Measurements from ENCODE around the gene PPAT.
A peak's percentile ranks its signal among the peaks of the same experiment; 100 is the strongest.

PPAT gene

DNA sequence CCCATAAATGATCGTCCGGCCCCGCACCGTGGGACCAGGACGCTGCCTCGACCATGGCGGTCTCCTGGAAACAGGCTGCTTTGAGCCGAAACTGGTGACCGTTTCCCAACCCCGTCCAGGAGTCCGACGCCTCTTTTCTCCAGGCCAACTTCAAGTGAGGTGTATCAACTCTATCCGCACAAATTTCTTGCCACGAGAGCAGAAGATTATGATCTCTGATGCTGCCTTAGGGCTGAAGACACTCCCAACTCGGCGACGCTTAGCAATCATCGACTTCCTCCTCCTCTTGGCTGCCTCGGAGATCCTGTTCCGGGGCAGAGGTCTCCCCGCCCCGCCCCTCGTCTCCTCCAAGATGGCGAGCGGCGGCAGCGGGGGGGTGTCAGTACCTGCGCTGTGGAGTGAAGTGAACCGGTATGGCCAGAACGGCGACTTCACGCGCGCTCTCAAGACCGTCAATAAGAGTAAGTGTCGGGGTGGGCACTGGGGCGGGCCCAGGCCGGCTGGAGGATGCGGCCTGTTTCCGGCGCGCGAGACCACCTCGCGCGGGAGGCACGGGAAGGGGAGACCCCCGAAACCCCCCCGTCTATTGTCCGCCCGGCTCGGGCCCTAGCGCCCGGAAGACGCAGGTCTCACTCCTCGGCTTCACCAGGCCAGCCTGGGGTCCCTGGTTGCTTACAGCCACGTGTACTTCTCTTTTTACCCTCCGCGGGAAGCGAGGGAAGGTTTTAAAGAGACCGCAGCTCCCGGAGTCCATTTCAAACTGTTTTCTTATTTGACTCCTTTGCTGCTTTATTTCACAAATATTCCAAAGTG, 32.1 kb upstream of the PPAT start, which contains the start of gene SRP72:
Gene SRP72, plus strand, starts transcription at position 334 of the 813 bp plus-strand sequence. Its CDS starts 19 bp downstream, at position 353.
- TF ChIP-seq, protein P1, sequence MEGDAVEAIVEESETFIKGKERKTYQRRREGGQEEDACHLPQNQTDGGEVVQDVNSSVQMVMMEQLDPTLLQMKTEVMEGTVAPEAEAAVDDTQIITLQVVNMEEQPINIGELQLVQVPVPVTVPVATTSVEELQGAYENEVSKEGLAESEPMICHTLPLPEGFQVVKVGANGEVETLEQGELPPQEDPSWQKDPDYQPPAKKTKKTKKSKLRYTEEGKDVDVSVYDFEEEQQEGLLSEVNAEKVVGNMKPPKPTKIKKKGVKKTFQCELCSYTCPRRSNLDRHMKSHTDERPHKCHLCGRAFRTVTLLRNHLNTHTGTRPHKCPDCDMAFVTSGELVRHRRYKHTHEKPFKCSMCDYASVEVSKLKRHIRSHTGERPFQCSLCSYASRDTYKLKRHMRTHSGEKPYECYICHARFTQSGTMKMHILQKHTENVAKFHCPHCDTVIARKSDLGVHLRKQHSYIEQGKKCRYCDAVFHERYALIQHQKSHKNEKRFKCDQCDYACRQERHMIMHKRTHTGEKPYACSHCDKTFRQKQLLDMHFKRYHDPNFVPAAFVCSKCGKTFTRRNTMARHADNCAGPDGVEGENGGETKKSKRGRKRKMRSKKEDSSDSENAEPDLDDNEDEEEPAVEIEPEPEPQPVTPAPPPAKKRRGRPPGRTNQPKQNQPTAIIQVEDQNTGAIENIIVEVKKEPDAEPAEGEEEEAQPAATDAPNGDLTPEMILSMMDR (conservative IDR thresholded peaks at IDR 0.05), result no peak
- TF ChIP-seq ZFX (IDR thresholded peaks at IDR 0.05), result peak; percentile 74
- peak within 1 kb of the TSS; percentile 98 for H3K27ac ChIP-seq

DNA sequence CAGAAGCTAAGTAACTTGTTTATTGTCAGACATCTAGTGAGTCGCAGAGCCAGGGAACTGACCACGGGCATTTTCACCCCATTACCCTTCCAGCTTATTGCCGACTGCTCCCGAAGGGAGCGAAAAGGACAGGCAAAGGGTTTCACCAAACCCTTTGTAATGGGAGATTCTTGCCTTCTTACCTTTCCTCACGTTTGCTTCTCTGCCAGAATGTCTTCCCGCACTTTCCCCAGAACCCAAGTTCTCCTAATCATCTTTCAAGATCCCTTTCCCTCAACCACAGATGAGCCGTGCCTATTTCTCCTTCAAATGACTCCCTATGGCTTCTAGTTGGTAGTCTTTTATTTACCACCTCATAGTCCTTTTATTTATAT, 31.5 kb upstream of the PPAT start:
- no peak for TF ChIP-seq ZFX (IDR thresholded peaks at IDR 0.05)
- TF ChIP-seq, protein P1 (conservative IDR thresholded peaks at IDR 0.05), result no peak
- H3K27ac ChIP-seq, result peak overlapping the region; percentile 98

DNA sequence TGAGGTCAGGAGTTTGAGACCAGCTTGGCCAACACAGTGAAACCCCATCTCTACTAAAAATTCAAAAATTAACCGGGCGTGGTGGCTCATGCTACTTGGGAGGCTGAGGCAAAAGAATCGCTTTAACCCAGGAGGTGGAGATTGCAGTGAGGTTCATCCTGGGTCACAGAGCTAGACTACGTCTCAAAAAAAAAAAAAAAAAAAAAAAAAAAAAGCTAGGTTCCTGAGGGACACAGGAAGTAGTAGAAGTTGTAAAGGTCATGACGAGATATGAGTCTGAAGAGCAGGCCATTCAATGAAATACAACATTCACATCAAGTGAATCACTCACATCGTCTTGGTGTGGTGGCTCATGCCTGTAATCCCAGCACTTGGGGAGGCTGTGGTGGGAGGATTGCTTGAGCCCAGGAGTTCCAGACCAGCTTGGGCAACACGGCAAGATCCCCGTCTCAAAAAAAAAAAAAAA, 30.9 kb upstream of the PPAT start:
- H3K27ac ChIP-seq, result peak overlapping the region; percentile 98

DNA sequence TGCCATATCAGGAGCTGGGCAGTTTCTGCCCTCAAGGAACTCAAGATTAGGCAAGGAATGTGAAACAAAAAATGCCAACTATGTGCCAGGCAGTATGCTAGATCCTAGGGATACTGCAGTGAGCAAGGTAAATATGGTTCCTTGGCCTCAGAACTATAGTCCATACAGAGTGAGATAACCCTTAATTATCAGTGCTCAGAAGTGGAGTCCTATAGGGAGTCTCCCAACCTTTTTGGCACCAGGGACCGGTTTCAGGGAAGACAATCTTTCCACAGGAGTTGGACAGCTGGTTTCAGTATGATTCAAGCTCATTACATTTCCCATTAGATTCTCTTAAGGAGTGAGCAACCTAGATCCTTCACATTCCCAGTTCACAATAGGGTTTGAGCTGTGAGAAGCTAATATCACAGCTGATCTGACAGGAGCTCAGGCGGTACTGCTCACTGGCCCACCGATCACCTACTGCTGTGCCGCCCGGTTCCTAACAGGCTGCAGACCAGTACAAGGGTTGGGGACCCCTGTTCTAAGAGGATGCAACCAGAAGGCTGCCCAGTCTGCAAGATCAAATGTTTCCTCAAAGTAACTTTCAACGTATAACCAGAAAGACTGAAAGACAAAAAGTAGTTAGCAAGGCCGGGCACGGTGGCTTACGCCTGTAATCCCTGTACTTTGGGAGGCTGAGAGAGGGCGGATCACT, 30.3 kb upstream of the PPAT start:
- H3K27ac ChIP-seq, result peak overlapping the region; percentile 98
- no peak for TF ChIP-seq ZFX (IDR thresholded peaks at IDR 0.05)
- TF ChIP-seq, protein P1 (conservative IDR thresholded peaks at IDR 0.05), result no peak

DNA sequence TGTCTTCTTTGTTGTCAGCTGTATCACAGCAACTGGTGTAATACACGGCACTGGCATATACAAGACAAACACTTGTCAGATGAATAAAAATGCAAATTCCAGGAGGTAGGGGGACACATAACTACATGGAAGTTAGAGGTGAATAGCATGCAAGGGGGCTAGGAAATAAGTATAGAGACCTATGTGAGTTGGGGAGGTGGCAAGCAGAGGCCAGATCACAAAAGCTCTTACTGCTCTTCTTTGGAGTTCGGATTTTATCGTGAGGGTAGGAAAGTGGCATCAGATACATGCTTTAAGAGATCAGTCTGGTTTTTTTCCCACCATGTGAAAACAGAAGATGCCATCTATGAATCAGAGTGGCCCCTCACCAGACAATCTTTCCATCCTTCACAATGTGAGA, 29.2 kb upstream of the PPAT start:
- TF ChIP-seq, protein P1 (conservative IDR thresholded peaks at IDR 0.05), result no peak
- no peak for TF ChIP-seq ZFX (IDR thresholded peaks at IDR 0.05)
- H3K27ac ChIP-seq, result no peak overlapping the region

DNA sequence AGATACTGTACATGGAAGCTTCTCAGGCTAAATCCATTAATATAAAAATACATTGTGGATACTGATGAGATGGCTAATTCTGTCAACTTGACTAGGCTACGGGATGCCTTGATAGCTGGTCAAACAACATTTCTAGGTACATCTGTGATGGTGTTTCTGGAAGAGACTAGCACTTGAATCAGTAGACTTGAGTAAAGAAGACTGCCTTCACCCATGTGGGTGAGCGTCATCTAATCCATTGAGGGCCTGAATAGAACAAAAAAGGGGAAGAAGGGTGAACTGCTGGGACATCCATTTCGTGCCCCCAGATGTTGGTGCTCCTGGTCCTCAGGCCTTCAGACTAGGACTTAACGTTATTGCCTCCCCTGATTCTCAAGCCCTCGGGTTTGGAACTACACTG, 28.3 kb upstream of the PPAT start:
- no peak overlapping the region for H3K27ac ChIP-seq
- TF ChIP-seq ZFX (IDR thresholded peaks at IDR 0.05), result no peak
- TF ChIP-seq, protein P1 (conservative IDR thresholded peaks at IDR 0.05), result no peak

DNA sequence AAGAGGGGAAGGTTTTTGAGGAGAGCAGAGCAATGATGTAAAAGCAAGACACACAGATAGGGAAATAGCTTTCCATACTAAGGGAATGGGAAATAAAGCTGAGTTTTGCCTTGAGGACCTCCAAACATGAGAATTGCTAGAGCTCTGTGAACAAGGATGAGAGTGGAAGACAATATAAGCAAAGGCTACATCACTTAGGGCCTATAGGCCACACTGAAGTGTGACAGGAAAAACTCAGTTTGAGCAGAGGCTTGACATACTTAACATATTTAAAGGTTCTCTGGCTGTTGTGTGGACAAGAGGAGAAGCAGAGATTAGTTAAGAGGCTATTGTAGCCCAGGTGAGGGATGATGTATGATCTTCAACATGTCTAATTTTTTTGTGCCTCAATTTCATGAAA, 26.7 kb upstream of the PPAT start:
- no peak overlapping the region for H3K27ac ChIP-seq
- TF ChIP-seq, protein P1 (conservative IDR thresholded peaks at IDR 0.05), result no peak
- TF ChIP-seq ZFX (IDR thresholded peaks at IDR 0.05), result no peak

Measured in C4-2B (cell line).